K562 (cell line): Measurements from ENCODE around the gene SGK1. TPM values are rescaled to one million over a fixed set of nuclear protein-coding genes. Genes with fewer than 3 reads are reported as not detected.

ENCODE experiments used
- HOMEZ ChIP-seq: fragments of 250-450 bp; sonication (Bioruptor Pico); IDR thresholded peaks from 2 replicates; pipeline ENCODE4 v1.4.0; 2020; ENCODE audit warnings: mild to moderate bottlenecking, moderate library complexity
- KLF10 ChIP-seq: fragments of 250-450 bp; sonication (Bioruptor Pico); IDR thresholded peaks from 2 replicates; pipeline ENCODE4 v1.6.1; 2021; ENCODE audit warnings: matching md5 sums
- TBP ChIP-seq: optimal IDR thresholded peaks from 2 replicates; pipeline ENCODE3; 2011; ENCODE audit warnings: low read depth, low read length, improper control_type of control experiment
- polyA plus RNA-seq, 8 experiments: library from polyadenylated mRNA; depleted of rRNA in 4 of 8; stranded (reverse) in 5 of 8; unstranded in 3 of 8; fragments of >200 nt; fragmentation: Nextera tagmentation in 2 of 8; fragmentation: Illumina TruSeq in 1 of 8; extraction: Ambion mirVana in 2 of 8; extraction: Trizol in 1 of 8; gene quantifications; 2 replicates each; pipeline versions ENCODE4 v1.2.1 to v1.2.3, GENCODE V29; 2011 to 2014; ENCODE audit warnings: inconsistent platforms in 1 of 8, missing spikeins in 1 of 8
- total RNA-seq, 7 experiments: library from RNA; depleted of rRNA in 6 of 7; stranded (reverse); fragments of >200 nt in 6 of 7; fragmentation: Illumina TruSeq in 2 of 7; extraction: Trizol in 2 of 7; gene quantifications; 2 replicates each; pipeline versions ENCODE4 v1.2.1 to v1.2.3, GENCODE V29; 2011 to 2021; ENCODE audit warnings: low replicate concordance in 1 of 7
- TF ChIP-seq, protein P1 (sequence below): sonication (generic); formaldehyde crosslinking; IDR thresholded peaks from 2 replicates; pipeline ENCODE4 v1.8.0; 2023; ENCODE audit warnings: missing genetic modification reagents, mild to moderate bottlenecking, borderline replicate concordance
- TF ChIP-seq, protein P2 (sequence below), 2 experiments: fragments of 450-650 bp; IDR thresholded peaks; 2 replicates each; pipeline ENCODE4 v1.6.1; 2018; ENCODE audit warnings: mild to moderate bottlenecking in 2 of 2, low read depth in 1 of 2; ENCODE audit not compliant: partially characterized antibody in 2 of 2

Gene SGK1
- total and polyA plus RNA-seq, 9 of the 15 experiments (the other 6 are each of a cell fraction or from before 2014, with no cell fraction given), result 3.5 to 7.2 (median 3.9) TPM

DNA sequence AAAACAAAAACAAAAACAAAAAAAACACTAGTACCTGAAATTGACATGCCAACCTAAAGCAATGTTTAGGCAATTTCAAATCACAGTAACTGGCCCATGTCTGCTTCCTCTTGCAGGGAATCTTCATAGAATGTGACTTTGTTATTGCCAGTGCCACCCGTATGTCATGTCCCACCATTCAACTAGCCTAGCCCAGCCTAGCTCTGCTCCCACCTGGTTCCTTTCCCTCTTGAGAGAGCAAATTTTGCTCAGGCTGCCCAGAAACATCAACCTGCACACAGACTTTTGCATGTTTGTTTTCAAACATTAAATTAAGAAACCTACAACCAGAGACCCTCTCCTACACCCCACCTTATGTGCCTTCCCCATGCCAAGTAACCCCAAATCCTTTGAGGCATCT, 140.7 kb downstream of the SGK1 start (continued):
- TF ChIP-seq, protein P1, sequence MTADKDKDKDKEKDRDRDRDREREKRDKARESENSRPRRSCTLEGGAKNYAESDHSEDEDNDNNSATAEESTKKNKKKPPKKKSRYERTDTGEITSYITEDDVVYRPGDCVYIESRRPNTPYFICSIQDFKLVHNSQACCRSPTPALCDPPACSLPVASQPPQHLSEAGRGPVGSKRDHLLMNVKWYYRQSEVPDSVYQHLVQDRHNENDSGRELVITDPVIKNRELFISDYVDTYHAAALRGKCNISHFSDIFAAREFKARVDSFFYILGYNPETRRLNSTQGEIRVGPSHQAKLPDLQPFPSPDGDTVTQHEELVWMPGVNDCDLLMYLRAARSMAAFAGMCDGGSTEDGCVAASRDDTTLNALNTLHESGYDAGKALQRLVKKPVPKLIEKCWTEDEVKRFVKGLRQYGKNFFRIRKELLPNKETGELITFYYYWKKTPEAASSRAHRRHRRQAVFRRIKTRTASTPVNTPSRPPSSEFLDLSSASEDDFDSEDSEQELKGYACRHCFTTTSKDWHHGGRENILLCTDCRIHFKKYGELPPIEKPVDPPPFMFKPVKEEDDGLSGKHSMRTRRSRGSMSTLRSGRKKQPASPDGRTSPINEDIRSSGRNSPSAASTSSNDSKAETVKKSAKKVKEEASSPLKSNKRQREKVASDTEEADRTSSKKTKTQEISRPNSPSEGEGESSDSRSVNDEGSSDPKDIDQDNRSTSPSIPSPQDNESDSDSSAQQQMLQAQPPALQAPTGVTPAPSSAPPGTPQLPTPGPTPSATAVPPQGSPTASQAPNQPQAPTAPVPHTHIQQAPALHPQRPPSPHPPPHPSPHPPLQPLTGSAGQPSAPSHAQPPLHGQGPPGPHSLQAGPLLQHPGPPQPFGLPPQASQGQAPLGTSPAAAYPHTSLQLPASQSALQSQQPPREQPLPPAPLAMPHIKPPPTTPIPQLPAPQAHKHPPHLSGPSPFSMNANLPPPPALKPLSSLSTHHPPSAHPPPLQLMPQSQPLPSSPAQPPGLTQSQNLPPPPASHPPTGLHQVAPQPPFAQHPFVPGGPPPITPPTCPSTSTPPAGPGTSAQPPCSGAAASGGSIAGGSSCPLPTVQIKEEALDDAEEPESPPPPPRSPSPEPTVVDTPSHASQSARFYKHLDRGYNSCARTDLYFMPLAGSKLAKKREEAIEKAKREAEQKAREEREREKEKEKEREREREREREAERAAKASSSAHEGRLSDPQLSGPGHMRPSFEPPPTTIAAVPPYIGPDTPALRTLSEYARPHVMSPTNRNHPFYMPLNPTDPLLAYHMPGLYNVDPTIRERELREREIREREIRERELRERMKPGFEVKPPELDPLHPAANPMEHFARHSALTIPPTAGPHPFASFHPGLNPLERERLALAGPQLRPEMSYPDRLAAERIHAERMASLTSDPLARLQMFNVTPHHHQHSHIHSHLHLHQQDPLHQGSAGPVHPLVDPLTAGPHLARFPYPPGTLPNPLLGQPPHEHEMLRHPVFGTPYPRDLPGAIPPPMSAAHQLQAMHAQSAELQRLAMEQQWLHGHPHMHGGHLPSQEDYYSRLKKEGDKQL (CRISPR knock-in tag), result no peak
- TF ChIP-seq, protein P2, sequence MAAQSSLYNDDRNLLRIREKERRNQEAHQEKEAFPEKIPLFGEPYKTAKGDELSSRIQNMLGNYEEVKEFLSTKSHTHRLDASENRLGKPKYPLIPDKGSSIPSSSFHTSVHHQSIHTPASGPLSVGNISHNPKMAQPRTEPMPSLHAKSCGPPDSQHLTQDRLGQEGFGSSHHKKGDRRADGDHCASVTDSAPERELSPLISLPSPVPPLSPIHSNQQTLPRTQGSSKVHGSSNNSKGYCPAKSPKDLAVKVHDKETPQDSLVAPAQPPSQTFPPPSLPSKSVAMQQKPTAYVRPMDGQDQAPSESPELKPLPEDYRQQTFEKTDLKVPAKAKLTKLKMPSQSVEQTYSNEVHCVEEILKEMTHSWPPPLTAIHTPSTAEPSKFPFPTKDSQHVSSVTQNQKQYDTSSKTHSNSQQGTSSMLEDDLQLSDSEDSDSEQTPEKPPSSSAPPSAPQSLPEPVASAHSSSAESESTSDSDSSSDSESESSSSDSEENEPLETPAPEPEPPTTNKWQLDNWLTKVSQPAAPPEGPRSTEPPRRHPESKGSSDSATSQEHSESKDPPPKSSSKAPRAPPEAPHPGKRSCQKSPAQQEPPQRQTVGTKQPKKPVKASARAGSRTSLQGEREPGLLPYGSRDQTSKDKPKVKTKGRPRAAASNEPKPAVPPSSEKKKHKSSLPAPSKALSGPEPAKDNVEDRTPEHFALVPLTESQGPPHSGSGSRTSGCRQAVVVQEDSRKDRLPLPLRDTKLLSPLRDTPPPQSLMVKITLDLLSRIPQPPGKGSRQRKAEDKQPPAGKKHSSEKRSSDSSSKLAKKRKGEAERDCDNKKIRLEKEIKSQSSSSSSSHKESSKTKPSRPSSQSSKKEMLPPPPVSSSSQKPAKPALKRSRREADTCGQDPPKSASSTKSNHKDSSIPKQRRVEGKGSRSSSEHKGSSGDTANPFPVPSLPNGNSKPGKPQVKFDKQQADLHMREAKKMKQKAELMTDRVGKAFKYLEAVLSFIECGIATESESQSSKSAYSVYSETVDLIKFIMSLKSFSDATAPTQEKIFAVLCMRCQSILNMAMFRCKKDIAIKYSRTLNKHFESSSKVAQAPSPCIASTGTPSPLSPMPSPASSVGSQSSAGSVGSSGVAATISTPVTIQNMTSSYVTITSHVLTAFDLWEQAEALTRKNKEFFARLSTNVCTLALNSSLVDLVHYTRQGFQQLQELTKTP (IDR thresholded peaks at IDR 0.05; ENCODE audit: low read depth in 1 of 2, partially characterized antibody in 2 of 2), result no peak
- TF ChIP-seq HOMEZ (no peak), TBP (no peak), KLF10 (no peak)
